ENCODE data around the gene CASZ1.

The CASZ1 gene

DNA sequence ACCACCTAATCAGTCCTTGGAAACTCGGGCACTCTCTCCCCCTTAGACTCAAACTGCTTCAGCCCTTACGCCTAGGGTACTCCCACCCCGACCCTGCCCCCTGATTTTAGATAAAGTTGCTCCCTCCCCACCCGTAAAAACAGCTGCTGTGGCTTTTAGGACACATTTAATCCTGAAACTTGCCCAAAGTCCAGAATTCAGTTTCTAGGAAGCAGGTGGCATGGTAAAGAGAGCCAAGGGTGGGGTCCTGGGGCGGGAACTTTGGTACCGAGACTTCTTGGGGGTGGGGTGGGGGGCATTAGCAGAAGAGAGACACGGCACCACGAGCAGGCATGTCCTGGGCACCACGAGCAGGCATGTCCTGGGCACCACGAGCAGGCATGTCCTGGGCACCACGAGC lies 52.4 kb downstream of the CASZ1 start:
- no peak for DNase-seq

DNA sequence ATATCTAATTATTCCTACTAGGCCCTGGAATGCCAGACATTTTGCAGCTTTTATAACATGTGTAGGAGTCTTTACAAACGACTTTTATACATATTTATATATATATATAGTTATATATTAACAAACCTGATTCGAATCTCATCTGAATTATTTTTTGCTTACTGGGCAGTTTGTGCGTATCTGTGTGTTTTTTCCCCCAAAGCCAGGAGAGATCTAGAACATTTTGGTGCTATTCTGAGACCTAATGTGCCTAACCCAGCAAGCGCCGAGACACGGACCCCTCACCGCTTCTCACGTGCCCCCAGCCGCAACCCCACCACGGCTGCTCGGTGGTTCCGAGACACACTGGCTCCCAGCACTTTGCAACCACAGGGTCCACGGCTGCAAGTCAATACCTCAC lies 54.8 kb downstream of the CASZ1 start:
- DNase-seq: no peak

DNA sequence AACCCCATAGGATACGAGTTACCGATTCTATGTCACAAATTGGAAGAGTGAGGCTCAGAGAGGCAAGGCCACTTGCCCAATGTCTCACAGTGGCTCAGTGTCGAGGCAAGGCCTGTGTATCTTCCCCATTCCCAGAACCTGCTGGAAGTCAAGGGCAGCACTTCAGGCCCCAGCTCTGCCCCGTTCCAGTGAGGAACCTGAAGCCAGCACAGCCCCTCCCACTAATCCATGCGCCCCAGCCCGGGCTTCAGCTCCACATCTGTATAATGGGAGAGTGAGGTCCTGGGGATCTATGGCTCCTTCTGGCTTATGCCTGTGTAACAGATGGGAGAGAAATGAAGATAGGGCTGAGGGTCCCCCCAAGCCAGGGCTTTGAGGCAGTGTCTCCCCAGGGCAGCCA lies 56.3 kb downstream of the CASZ1 start:
- no peak for DNase-seq

DNA sequence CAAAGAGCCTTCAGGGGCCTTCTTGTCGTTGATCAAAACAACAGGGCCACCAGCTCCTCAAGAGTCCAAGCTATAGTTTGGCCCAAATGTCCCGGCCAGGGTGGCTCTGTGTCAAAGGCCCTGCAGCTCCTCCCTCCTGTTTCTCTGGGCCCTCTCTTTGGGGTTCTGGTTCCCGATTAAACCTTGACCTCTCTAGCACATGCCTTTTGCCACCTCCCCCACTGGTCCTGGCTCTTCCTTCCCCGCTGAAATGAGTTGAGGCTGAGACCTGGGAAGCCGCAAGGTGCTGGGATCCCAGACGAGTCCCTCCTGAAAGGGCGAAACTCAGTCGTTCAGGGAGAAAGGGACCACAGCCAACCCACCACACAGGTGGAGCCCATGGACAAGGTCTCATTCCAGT lies 56.9 kb downstream of the CASZ1 start:
- no peak for DNase-seq

DNA sequence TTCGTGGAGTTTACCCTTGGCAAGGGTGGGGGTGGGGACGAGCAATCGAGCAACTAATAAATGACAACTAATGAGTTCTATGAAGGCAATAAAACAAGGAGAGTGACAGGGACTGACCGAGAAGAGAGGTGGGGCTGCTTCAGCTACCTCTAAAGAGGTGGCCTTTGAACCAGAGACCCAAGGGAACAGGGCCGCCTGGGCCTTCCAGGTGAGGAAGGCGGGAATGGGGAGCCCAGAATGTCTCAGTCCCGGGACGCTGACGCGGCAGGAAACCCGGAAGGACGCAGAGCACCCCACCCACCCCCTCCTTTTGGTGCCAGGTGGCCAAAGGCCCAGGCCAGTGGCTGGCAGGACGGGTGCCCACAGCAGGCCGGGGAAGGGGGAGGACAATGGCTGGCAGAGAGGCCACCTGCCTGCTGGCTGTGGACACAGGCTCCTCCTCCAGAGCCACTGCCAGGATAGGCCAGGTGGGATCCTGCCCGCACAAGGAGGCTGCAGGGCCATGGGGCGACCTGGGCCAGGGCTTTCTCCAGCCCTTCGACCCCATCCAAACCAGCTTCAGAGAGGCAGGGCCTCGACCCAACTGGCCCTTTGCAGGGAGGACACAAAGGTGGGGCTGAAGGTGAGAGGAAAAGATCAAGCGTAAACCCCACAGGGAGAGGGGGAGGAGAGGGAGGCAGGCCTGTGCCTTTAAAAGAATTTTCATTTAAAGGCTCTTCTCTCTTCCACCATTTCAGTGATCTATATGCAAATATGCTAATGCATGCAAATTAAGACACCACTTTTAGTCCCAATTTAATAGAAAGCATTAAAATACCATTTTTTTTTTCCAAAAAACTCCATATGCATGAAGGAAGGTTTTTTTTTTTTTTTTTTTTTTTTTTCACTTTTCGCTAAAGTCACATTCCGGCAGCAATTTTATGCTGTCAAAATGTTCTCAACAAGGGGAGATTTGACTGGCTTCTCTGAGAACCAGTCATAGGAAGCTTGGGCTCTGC lies 58.1 kb downstream of the CASZ1 start:
- no peak for DNase-seq

DNA sequence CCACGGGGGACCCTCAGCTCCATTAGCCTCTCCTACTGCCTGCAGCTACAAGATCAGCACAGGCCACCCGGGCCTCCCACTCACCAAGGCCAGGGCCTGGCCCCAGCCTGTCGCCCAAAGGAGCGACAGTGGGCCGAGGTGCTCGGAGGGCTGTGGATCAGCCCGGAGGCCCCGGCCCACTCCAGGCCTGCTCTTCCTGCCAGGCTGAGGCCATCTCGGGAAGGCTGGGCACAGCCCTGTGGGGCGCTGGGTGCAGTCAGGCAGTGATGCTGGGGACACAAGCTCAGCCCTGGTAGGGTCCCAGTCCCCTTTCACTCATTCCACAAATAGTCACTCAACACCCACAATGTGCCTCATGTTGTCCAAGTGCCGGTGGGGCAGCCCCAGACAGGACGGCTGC lies 58.8 kb downstream of the CASZ1 start:
- no peak for DNase-seq

DNA sequence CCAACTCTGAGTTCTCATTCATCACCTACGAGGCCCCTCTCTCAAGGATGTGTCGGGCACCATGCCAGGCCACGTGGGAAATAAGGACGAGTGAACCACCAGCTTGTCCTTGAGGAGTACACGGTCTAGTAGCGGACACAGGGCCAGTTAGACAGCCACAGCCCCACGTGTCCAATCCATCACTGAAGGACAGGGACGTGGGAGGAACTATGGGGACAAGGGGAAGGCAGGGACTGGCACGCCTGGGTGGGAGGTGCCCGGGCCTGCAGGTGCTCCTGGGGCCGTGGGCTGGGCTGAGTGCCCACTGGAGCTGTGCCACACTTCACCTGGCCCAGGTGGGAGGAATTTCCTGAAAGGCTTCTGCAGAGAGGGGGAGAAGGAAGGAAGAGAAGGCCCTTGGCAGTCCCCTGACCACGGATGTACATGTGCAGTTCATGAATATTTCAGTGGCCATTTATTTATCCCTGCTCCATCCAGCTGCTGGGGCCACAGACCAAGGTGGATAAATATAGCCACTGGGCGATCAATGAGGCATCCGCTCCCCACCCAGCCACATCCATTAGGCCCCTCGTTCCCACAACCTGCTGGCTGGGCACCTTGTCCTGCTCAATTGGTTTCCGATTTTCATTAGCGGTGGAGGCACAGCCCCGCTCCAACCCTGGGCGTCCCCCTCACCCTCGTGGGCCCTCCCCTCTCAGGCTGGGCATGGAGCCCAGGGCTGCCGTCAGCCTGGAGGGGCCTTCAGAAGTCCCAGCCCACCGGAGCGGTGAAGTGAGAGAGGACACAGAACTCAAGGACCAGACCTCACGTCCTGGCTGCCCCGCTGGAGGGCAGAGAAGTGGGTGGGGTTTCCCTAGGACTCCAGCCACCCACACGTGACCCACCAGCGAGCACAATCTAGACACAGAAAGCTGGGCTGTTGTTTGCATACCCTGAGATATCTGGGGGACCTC lies 59.5 kb downstream of the CASZ1 start:
- no peak for DNase-seq

DNA sequence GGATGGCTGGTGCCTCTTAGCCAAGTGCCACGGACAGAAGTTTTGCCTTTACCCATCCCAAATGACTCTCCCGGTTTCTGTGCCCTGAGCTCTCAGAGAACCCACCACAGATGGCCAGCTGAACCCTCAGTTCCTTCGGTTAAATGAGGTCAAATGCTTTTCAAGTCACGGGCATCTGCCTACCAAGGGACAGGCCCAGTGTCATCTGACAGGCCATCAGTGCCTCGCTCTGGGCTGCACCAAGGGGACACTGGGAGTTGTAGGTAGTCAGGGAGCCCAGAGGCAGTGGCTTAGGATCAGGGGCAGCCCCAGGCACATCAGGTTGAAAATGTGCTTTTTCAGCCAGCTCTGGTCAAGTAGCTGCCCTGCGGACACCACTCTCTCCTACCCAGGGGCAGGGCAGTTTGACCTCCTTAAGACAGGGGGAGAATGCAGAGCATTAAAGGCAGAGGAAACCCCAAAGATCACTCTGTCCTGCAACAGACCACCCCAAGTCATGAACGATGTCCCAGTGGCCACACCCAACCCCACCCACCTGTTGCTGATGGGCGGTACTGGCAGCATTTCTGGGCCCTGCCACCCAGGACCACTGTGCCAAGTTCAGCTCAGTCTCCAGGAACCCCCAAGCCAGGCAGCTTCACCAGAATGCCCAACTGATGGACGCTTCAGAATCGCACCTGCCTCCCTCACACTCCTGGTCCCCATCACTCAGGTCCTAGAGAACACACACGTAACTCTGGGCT lies 60.7 kb downstream of the CASZ1 start:
- no peak for DNase-seq

DNA sequence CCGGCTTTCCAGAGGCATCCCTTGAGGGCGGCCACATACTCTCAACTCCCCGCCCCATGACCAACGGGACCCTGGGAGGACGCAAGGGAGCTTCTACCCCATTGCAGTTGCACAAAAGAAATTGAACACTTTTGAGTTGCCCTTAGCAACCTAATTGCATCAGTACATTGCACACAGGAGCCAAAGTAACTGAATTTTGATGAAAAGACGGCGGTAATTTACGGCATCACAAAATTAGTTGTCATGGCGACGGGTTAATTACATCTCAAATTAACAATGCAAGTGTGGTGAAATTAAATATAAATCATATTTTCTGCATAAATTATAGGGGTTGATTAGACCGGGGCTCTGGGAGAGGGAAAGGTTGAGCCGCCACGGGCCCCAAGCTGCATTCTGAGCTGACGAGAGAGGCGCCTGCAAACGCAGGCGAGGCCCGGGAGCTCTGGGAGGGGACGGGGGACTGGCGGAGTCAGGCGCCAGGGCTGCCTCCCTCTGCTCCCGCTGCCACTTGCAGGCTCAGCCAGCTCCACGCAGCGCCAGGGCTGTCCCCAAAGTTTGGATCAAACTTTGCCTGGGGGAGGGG lies 61.4 kb downstream of the CASZ1 start:
- no peak for DNase-seq

DNA sequence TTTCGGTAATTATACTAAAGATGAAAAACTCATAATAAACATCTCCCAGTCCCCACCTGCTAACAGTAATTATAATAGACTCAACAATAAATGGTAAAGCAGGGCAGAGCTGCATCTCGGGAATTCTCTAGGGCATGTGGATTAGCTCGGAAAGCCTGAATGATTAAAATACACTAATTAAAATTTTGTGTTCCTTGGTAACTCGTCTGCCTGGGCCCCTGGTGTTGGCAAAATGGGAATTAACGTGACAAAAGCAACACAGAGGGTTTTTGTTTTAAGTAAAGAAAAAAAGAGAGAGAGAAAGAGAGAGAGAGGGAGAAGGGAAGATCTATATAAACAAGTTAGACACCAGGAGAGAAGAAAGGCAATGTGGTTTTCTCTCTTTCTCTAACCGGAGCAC lies 62.1 kb downstream of the CASZ1 start:
- DNase-seq: no peak

DNA sequence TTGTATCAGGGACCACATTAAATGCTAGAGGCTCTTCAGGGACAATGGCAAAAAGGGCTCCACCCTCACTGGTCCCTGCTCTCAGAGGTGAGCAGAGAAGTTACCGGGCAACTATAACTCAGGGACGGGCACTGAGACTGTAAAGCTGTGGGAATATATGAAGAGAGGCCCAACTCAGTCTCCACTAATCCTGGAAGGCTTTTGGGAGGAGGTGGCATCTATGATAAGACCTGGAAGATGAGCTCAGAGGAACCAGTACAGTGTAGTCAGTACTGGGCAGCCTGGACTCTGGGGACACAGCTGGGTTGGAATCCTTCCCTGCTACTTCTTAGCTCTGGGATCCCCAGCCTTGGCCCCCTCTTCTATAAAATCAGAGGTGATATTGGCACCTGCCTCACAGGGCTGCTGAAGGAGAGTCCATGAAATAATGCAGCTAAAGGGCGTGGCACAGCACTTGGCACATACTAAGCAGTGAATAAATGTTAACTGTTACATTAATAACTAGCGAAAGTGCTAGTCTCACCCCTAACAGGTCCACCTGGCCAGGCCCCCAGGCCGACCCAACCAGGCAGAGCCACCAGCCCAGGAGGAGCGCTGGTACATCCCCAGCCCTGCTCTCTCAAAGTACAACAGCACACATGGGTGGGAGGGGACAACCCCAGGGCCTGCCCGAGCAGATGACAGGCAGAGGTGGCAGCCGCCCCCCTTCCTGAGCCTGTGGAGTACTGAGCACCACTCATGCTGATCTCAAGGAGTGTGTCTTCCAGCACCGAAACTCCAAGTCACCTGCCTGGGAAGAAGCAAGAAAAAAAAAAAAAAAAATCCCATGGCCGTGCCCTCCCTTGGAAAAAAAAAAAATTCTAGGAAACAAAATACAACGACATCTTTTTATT lies 62.7 kb downstream of the CASZ1 start:
- no peak for DNase-seq

DNA sequence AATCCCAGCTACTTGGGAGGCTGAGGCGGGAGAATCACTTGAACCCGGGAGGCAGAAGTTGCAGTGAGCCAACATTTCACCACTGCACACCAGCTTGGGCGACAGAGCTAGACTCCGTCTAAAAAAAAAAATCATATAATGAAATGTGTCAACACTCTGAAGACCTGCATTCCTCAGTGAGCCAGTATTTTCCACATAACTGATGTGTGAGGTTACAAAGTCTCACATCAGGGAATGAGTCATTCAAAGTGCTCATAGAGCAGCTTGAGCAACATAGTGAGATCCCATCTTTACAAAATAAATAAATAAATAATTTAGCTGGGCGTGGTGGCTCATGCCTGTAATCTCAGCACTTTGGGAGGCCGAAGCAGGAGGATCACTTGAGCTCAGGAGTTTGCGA lies 65.5 kb downstream of the CASZ1 start:
- DNase-seq: no peak

DNA sequence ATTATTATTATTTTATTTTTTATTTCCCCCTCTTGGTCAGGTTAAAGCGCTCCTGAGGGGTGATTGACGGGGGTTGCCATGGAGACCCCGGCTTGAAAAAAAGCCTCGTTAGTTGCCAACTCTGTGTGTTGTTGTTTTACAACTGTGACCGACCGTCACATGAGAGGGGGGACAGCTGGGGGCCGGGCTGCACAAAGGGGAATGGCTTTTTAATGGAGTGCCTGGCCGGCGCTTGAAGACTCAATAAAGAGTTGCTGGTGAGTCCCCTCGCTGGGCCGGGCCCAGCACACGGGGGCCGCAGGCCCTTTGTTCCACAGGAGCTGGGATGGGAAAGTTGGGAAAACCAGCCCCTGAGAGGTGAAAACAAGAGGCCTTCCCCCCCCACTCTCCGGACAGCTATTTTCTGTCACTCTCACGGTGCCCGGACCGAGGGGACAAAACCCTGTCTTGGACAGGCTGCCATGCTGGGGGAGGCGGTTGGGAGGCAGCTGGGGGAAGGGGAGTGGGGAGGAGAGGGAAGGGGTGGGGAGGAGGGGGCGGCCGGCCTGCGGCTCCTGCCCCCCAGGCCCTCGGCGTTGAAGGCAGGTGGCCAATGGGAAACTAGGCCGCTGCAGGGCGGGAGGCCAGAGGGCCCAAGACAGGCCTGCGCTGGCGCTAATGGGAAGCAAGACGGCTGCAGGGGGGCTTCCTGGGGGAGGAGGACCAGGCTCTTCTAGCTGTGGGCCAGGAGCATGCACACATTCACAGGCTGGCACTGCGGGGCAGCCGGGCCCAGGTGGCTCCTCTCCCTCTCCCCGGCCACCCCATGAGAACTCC lies 67.6 kb downstream of the CASZ1 start:
- DNase-seq: no peak

DNA sequence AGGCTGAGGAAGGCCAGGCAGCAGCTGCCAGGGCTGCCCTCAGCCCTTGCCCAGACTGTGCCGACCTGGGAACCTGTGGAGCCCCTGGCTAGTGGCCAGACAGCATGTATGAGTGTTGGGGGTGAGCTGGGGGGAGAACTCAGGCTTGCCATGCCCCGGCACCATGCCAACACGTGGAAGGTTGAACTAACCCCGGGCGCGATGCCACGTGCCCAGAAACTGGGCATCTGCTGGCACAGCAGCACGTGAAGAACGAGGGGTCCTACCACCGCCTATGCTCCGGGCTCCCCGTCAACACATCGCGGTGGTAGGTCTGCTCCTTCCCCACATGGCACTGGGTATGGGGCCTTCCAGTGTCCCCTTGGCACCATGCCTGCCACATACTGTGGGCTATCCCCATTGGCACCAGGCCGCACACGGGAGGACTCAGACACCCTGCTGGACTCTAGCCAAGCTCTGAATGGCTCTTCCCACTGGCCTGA lies 68.7 kb downstream of the CASZ1 start:
- DNase-seq: no peak

DNA sequence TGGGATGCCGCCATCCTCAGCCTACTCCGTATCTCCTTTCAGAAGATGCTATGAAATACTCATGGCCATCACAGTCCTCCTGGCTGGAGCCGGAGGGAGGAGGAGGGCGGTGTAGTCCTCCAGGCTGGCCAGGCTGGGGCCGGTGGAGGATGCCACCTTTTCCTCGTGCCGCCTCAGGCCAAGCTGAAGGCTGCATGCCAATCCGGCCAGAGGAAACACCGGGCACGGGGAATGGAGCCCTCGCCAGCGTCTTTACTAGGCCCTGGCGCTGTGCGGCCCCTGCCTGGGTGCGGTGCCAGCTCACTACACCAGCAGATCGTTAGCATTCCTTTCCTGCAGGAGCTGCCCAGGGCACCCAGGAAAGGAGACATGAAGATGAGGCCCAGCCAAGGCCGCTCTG lies 70.1 kb downstream of the CASZ1 start:
- DNase-seq: no peak

DNA sequence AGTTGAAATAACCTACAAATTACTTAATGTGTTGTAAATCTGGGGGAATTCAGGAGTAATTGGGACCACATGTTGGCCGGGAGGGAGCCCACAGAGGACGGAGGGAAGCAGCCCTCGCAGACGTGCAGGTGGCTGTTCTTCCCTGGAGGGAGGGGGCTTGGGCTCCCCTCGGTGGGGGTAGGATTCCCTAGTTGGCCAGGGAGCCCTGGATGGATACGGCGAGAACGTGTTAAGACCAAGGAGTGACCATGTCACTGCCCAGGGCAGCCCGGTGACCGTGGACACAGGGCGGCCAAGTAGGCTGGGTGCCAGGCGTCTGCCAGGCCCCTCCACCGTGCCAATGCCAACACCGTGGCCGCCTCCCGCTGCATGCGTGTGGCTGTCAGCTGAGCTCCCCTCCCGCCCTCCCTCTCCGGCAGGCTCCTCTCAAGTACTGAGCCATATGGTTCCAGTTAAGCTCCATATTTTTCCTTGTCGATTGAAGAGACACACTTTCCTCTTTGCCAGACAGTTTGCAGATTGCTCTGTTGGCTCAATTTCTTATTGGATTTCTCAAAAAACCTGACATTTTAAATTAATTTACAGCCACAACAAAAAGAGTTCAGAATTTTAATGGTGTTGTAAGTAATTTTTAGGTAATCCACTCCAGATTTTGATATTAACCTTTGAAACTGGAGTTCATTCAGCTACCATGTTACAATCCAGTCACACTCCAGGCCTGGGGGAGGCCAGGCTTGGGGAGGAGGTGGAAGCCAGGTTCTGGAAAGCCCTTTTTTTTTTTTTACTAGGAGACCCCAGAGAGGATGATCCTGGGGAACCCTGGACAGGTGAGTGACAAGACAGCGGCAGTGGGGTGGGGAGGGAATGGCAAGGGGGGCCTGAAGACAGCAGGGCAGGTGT lies 71.2 kb downstream of the CASZ1 start:
- DNase-seq: no peak

DNA sequence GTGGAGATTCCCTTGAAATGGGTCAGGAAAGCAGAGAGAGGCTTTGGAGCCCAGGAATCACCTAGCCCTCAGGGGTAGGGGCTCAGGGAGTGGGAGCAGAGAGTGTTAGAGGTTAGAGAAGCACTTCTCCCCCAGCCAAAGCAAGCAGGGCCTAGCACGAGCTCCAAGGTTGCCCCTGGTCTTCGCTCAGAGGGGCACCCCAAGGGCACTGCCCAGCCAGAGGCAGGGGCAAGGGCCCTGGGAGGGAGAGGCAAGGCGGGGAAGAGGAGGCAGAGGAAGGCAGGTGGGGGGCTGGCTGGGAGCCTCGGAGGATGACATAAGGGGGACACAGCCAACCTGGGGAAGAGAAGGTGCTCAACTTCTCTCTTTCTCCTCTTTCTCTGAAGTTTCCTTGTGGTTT lies 71.9 kb downstream of the CASZ1 start:
- DNase-seq: no peak

DNA sequence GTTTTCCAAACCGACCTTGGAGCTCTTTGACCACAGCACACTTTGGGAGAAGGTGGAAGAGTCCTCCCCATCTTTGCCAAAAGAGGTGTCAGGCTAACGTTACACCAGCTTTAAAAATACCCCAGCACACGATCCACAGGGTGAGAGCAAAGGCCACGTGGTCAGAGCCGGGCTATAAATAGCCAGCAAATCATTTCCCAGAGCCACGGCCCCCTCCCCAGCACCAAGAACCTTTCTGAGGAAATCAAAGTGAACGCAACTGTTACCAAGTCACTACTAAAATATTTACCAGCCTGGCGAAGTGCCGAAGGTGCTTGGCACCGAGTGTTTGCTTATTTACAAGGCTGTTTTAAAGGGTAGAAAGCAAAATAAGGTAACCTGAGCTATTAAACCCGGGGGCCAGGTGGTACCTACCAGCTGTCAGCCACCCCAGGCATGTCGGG lies 72.4 kb downstream of the CASZ1 start:
- no peak for DNase-seq

DNA sequence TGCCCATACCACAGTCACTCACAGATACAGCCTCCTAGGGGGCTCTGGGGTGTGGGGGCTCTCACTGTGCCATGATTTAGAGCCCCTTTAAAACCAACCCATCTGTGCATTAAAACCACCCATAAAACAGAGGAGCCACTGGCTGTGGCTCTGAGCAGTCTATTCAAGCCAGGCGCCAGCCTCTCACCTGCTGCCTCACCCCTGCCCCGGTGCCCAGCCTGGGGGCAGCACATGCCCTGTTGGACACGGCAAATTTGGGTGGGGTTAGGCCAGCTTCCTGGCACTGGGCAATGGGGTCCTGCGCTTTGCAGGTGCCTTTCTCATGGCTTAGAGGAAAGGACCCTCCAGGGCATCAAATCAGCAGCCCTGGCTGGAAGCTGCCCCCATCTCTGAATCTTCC lies 73.1 kb downstream of the CASZ1 start:
- no peak for DNase-seq

Measured in activated effector memory CD4-positive, alpha-beta T cell treated with Interleukin-2 at 50 U/mL for 16 hours (primary cell).